ENCODE measurements around the gene HAPSTR1.

DNA sequence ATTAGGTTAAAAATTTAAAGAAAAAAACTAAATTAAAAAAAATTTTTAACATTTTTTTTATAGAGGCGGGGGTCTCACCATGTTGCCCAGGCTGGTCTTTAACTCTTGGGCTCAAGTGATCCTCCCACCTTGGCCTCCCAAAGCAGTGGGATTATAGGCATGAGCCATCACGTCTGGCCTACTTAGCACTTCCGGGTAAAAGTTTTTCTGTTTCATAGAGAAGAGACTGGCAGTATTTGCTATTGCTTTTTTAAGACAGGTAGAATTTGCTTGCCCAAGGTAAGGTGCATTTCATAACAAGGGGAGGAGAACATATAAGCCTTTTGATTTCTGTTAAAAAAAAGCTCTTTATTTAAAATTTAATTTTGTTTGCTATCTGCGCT, 12.0 kb upstream of the HAPSTR1 start:
- TF ChIP-seq STAT1 (IDR thresholded peaks at IDR 0.05; ENCODE audit: unreplicated experiment) (no peak), CREB1 (CRISPR knock-in tag; IDR thresholded peaks at IDR 0.05; ENCODE audit: low read depth) (no peak), CTCF (conservative IDR thresholded peaks at IDR 0.05; ENCODE audit: low read depth in 2 of 2) (no peak), EZH2phosphoT487 (IDR thresholded peaks at IDR 0.05; ENCODE audit: unreplicated experiment) (no peak), EZH2 (IDR thresholded peaks at IDR 0.05; ENCODE audit: low read depth, unreplicated experiment) (no peak), ZNF114 (CRISPR knock-in tag; IDR thresholded peaks at IDR 0.05) (no peak), POLR2AphosphoS5 (IDR thresholded peaks at IDR 0.05; ENCODE audit: low read depth) (no peak)
